ENCODE data around the gene GSC2. TPM values are rescaled to one million over a fixed set of nuclear protein-coding genes. Genes with fewer than 3 reads are reported as not detected.
A peak's percentile ranks its signal among the peaks of the same experiment; 100 is the strongest.

Gene GSC2
- total and polyA plus RNA-seq, 2 of the 8 experiments (the other 6 are each of a cell fraction or from before 2014, with no cell fraction given): 0.17 to 0.48 TPM

DNA sequence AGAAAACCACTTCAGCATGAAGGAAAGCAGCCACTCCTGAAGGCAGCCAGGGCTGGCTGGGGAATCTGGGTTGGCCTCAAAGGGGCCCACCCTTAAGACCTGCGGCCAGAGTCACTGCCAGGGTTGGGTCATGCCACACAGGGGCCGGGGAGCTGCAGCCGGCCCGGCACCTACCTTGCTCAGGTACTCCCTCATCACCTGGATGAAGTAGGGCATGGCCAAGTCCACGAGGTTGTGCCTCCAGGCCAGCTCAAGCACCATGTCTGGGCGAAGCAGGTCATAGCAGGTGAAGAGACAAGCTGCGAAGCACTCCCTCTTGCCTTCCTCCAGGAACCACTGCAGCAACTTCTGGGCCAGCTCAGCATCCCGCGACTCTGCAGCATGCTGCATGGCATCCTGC lies 33.1 kb upstream of the GSC2 start:
- no peak overlapping the region for H3K4me3 ChIP-seq (ENCODE audit: extremely low read depth in 1 of 4, insufficient read depth in 2 of 4, low read depth in 3 of 4, low read length in 4 of 4)
- no peak overlapping the region for H3K4ac ChIP-seq (replicated peaks; ENCODE audit: insufficient read length, low read depth, low read length)
- FAIRE-seq (no peak), DNase-seq (ENCODE audit: low read depth in 1 of 2, low spot score in 2 of 2) (no peak)
- WGBS, 2 experiments (ENCODE audit: extremely low coverage in 1 of 2, insufficient coverage in 1 of 2, insufficient read length in 1 of 2, insufficient replicate concordance in 2 of 2, low coverage in 1 of 2, low lambda C conversion rate in 2 of 2, missing lambda C conversion rate in 1 of 2): 86% methylated on average over 9 of the region's 9 CpGs; no CpG with 5 or more reads in 1 of the 2 experiments
- H3K27ac ChIP-seq (ENCODE audit: low read depth, low read length): no peak overlapping the region
- H3K9ac ChIP-seq (replicated peaks in 1 of 4; ENCODE audit: extremely low read depth in 1 of 4, low read depth in 3 of 4, low read length in 3 of 4): no peak overlapping the region
- no peak overlapping the region for H4K8ac ChIP-seq (ENCODE audit: extremely low read depth, insufficient read depth, low read length)
- H3K23ac ChIP-seq (ENCODE audit: insufficient read length): no peak overlapping the region
- no peaks in the 10 kb centered on the region for H3K9me3 ChIP-seq (ENCODE audit: insufficient read depth in 2 of 2, low read depth in 1 of 2, low read length in 1 of 2)
- H3K36me3 ChIP-seq (ENCODE audit: control insufficient read depth in 2 of 4, insufficient read depth in 4 of 4, low read length in 3 of 4): no peaks in the 10 kb centered on the region; a peak in 2 of 8 replicates
- no peak overlapping the region for H2BK120ac ChIP-seq (replicated peaks; ENCODE audit: low read depth, low read length)
- H3K23me2 ChIP-seq (ENCODE audit: low read depth, low read length): peaks cover 5% of the 10 kb centered on the region; the same call in 1 of the 2 replicates
- no peak overlapping the region for H2BK5ac ChIP-seq (ENCODE audit: low read depth, low read length)
- peak overlapping the region; percentile 2; the same call in 1 of the 2 replicates for H2BK15ac ChIP-seq (ENCODE audit: low read length)
- no peaks in the 10 kb centered on the region for H3K27me3 ChIP-seq (replicated peaks in 1 of 4; ENCODE audit: control insufficient read depth in 3 of 4, extremely low read depth in 1 of 4, insufficient read depth in 3 of 4, low read length in 3 of 4)
- POLR2A ChIA-PET (ENCODE audit: partially characterized antibody): interaction anchor here (0.6 to 3.5 kb wide), 5 partner anchors 9 to 245 kb away, joined by 3 to 15 read pairs (median 4); no protein-coding TSS in a partner anchor
- CTCF ChIA-PET (ENCODE audit: partially characterized antibody): interaction anchor here (1.5 kb wide), 2 partner anchors 8 to 38 kb away, joined by 4 to 6 read pairs; no protein-coding TSS in a partner anchor
- no peaks in the 10 kb centered on the region for H3K79me2 ChIP-seq (ENCODE audit: control insufficient read depth in 1 of 2, insufficient read depth in 2 of 2, low read length in 2 of 2)
- no peak overlapping the region for H4K91ac ChIP-seq (replicated peaks; ENCODE audit: insufficient read length, low read length)
- no peak overlapping the region for H2AK5ac ChIP-seq (ENCODE audit: low read depth, low read length)
- no peak overlapping the region for H3K56ac ChIP-seq (replicated peaks; ENCODE audit: insufficient read length, low read depth, low read length)
- H3K14ac ChIP-seq (ENCODE audit: insufficient read length): no peak overlapping the region
- H4K20me1 ChIP-seq (replicated peaks in 1 of 2; ENCODE audit: control insufficient read depth in 1 of 2, insufficient read depth in 2 of 2, low read length in 2 of 2): peaks cover 0 to 7% of the 10 kb centered on the region in 2 experiments
- no peak overlapping the region for H2BK12ac ChIP-seq (ENCODE audit: low read depth, low read length)
- no peak overlapping the region for H3K4me2 ChIP-seq (ENCODE audit: insufficient read depth in 1 of 2, low read depth in 2 of 2, low read length in 2 of 2)
- H3K18ac ChIP-seq (ENCODE audit: extremely low read depth, low read length): no peak overlapping the region
- no peak overlapping the region for H2AFZ ChIP-seq (ENCODE audit: low read length)
- no peak overlapping the region for H2BK20ac ChIP-seq (ENCODE audit: low read length)
- H4K5ac ChIP-seq (ENCODE audit: insufficient read length, low read depth, low read length): no peak overlapping the region
- H3K4me1 ChIP-seq (replicated peaks in 1 of 4; ENCODE audit: control insufficient read depth in 3 of 4, insufficient read depth in 4 of 4, low read length in 3 of 4): peaks cover 0 to 6% (median 2%) of the 10 kb centered on the region in 4 experiments; a peak in 3 of 7 replicates
- no peaks in the 10 kb centered on the region for H3K79me1 ChIP-seq (ENCODE audit: low read depth, low read length)
- TF ChIP-seq CBX8 (IDR thresholded peaks at IDR 0.05; ENCODE audit: borderline replicate concordance, low read depth, low read length): no peak
- no peak for TF ChIP-seq TEAD4 (IDR thresholded peaks at IDR 0.05; ENCODE audit: low read depth, low read length)
- no peak for TF ChIP-seq MAFK (IDR thresholded peaks at IDR 0.05; ENCODE audit: low read depth, low read length)
- no peak for TF ChIP-seq SAP30 (IDR thresholded peaks at IDR 0.05; ENCODE audit: insufficient read depth, insufficient replicate concordance, low read length)
- TF ChIP-seq KDM4A (IDR thresholded peaks at IDR 0.05; ENCODE audit: low read depth, low read length, severe bottlenecking): no peak

All from H1 (cell line).